Pancreas (tissue), 10 donors: Measurements from ENCODE around the gene ITK. TPM values are rescaled to one million over a fixed set of nuclear protein-coding genes. Genes with fewer than 3 reads are reported as not detected.
A peak's percentile ranks its signal among the peaks of the same experiment; 100 is the strongest.

Experiments used
- ATAC-seq, 4 donors: fragments of 200-7000 bp; cut with Tn5 transposase; one replicate each; pipeline versions ENCODE4 v1.8.0 to v1.9.1; 2020; ENCODE audit warnings: mild to moderate bottlenecking in 4 of 4, moderate library complexity in 4 of 4
- DNase-seq, 6 donors: peaks; one replicate each; pipeline ENCODE4 v3.0.0-alpha.2; 2020
- FAIRE-seq: peaks from 2 replicates; lab custom pipeline; 2012; peaks lifted over from hg19 to GRCh38; lab: Jason Lieb, UNC
- H3K27ac ChIP-seq, 4 donors: fragments of 200-600 bp; sonication (generic); 1 replicate in 3 of 4; 2 replicates in 1 of 4; pipeline versions ENCODE4 v1.5.0 to v1.8.0; 2020
- H3K27me3 ChIP-seq, 4 donors: fragments of 200-600 bp; one replicate each; pipeline ENCODE4 v1.8.0; 2021
- H3K36me3 ChIP-seq, 3 donors: fragments of 200-600 bp; sonication (generic) in 1 of 3; one replicate each; pipeline versions ENCODE4 v1.5.0 to v1.8.0; 2020 to 2021
- H3K4me1 ChIP-seq, 3 donors: fragments of 200-600 bp; one replicate each; pipeline ENCODE4 v1.8.0; 2021
- H3K4me3 ChIP-seq, 4 donors: fragments of 200-600 bp; sonication (generic) in 2 of 4; one replicate each; pipeline versions ENCODE4 v1.5.0 to v1.8.0; 2020 to 2021
- H3K9me3 ChIP-seq, 4 donors: fragments of 200-600 bp; one replicate each; pipeline ENCODE4 v1.8.0; 2021
- CTCF ChIP-seq, 4 donors: fragments of 200-600 bp; sonication (generic) in 3 of 4; IDR thresholded peaks; one replicate each; pipeline versions ENCODE4 v1.5.0 to v1.8.0; 2021; ENCODE audit warnings: antibody characterized with exemption in 4 of 4
- WGBS, 2 donors: extraction: QIAGEN DNeasy Blood & Tissue Kit; methylation state at CpG; one replicate each; pipeline ENCODE4 v1.1.7; 2013; 5-methylcytosine and 5-hydroxymethylcytosine counted together
- intact Hi-C, 3 donors: fragments of 100-400 bp; cut with DNase I; formaldehyde crosslinking; loops; one replicate each; pipeline versions ENCODE4 v1.11.1 to v1.14.2; 2022
- polyA plus RNA-seq, 2 donors: library from polyadenylated mRNA; stranded (reverse); fragments of 200-250 nt; gene quantifications; one replicate each; pipeline ENCODE4 v1.2.3, GENCODE V29; 2013
- total RNA-seq, 6 donors: library from RNA; stranded (reverse); fragmentation: NEBNext Ultra II Directional in 4 of 6; extraction: Animal tissue kit (Norgen Biotek cat#: 25700) in 4 of 6; gene quantifications; one replicate each; pipeline versions ENCODE4 v1.2.1 to v1.2.4, GENCODE V29; 2021 to 2023
- donor health status: healthy with polysubstance abuse.
- donor health status: DM: no; HTN: no; CAD: no; lungs with moderate emphysema.
- donor health status: DM: no; HTN: no; CAD: no.
- donor health status: control.
- donor health status: control.
- donor health status: Bipolar disorder and iron deficiency.
- donor health status: DM: yes; HTN: yes; CAD: no.
- donor health status: DM: no; HTN: no; CAD: no.
- donor health status: DM: no; HTN: no; CAD: no.
- donor health status: DM: yes; HTN: yes; CAD: no.

The ITK gene
- total and polyA plus RNA-seq, 8 donors, result 0.26 to 1.3 (median 0.71) TPM

GRCh38 chr5:157258450-157258849, 77.8 kb downstream of the ITK start:
- no peak for ATAC-seq
- no peak for TF ChIP-seq CTCF (IDR thresholded peaks at IDR 0.05)
- no peaks in the 10 kb centered on the region for H3K4me1 ChIP-seq
- H3K27ac ChIP-seq, result no peak overlapping the region
- no peaks in the 10 kb centered on the region for H3K36me3 ChIP-seq
- no peaks in the 10 kb centered on the region for H3K9me3 ChIP-seq
- no peaks in the 10 kb centered on the region for H3K27me3 ChIP-seq
- no peak for FAIRE-seq
- intact Hi-C loops, result loop anchor here in 1 of 3 donors (5.0 kb wide), 1 partner anchor 54 kb away; no protein-coding TSS in a partner anchor
- H3K4me3 ChIP-seq, result no peak overlapping the region
- DNase-seq, result no peak
- WGBS, 2 donors, result 85 to 88% methylated on average over 6 of the region's 6 CpGs

GRCh38 chr5:157259699-157260098, 79.1 kb downstream of the ITK start:
- intact Hi-C loops, result loop anchor here in 1 of 3 donors (5.0 kb wide), 1 partner anchor 53 kb away; no protein-coding TSS in a partner anchor
- TF ChIP-seq CTCF (IDR thresholded peaks at IDR 0.05), result no peak
- no peaks in the 10 kb centered on the region for H3K9me3 ChIP-seq
- DNase-seq, result no peak
- H3K27me3 ChIP-seq, result no peaks in the 10 kb centered on the region
- H3K4me1 ChIP-seq, result no peaks in the 10 kb centered on the region
- ATAC-seq, result no peak
- H3K4me3 ChIP-seq, result no peak overlapping the region
- H3K36me3 ChIP-seq, result no peaks in the 10 kb centered on the region
- H3K27ac ChIP-seq, result no peak overlapping the region
- WGBS, 2 donors, result 73 to 85% methylated on average over 4 of the region's 4 CpGs
- FAIRE-seq, result no peak

DNA sequence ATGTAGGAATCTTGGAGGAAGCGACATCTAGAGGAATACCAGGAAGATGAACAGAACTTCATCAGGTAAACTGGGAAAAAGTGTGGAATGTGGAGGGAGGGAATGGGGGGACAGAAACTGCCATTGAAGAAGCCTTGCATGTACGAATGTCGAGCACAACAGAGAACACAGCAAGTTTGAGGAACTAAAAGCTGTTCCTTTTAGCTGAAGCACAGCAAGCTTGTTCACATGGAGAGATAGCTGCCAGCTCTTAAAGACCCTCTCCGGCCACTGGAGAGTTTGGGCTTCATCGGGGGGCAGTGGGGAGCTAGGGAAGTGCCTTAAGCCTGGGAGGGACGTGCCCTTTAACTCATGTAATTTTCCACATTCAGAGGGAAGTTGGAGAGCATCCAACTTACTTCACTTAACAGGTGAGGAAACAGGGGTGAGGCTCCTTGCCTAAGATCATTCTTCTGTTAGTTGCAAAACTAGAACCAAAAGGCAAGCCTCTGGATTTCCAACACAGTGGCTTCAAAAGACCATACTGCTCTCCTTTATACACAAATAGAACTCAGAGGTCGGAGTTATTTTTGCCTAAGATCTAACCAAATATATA, 83.0 kb downstream of the ITK start:
- WGBS, 2 donors, result 64 to 80% methylated on average over 7 of the region's 7 CpGs
- no peaks in the 10 kb centered on the region for H3K4me1 ChIP-seq
- no peak for FAIRE-seq
- no peak for ATAC-seq
- no peak for DNase-seq
- H3K27me3 ChIP-seq, result no peaks in the 10 kb centered on the region
- no peak overlapping the region for H3K27ac ChIP-seq
- no peaks in the 10 kb centered on the region for H3K36me3 ChIP-seq
- H3K4me3 ChIP-seq, result no peak overlapping the region
- intact Hi-C loops, result no loop called here
- TF ChIP-seq CTCF (IDR thresholded peaks at IDR 0.05), result no peak
- H3K9me3 ChIP-seq, result no peaks in the 10 kb centered on the region

GRCh38 chr5:157265714-157266285, 85.2 kb downstream of the ITK start, which contains the start of gene CYFIP2:
Gene CYFIP2, plus strand, starts transcription at chr5:157266123. Its CDS starts 19,239 bp downstream, at chr5:157285362.
- Histone ChIP-seq H3K4me3 (peak within 1 kb of the TSS; percentile 68 to 79 (median 70)), H3K36me3 (no peaks in the 10 kb centered on the region), H3K9me3 (no peaks in the 10 kb centered on the region), H3K27me3 (no peaks in the 10 kb centered on the region), H3K27ac (peak within 1 kb of the TSS; percentile 28 to 64 (median 50)), H3K4me1 (no peaks in the 10 kb centered on the region)
- no peak for TF ChIP-seq CTCF (IDR thresholded peaks at IDR 0.05)
- peak; percentile 44 to 88 (median 63) for DNase-seq
- WGBS, 2 donors, result 0 to 1% methylated on average over 23 to 58 of the region's 58 CpGs
- FAIRE-seq, result no peak
- peak; percentile 94 to 96 (median 96) for ATAC-seq
- intact Hi-C loops, result no loop called here
